IMR-90 (cell line): ENCODE data around the gene ANKFY1. TPM values are rescaled to one million over a fixed set of nuclear protein-coding genes. Genes with fewer than 3 reads are reported as not detected.

Experiments used
- ATAC-seq: fragments of 200-7000 bp; cut with Tn5 transposase; 2 replicates; pipeline ENCODE4 v1.9.1; 2020; ENCODE audit warnings: low read depth, mild to moderate bottlenecking, moderate library complexity
- BruUV-seq: library from RNA; stranded (reverse); fragments of 400-500 nt; replicated peaks from 2 replicates; lab custom pipeline; 2021; lab: Mats Ljungman, UMichigan
- CTCF ChIA-PET: fragments of 300-600 bp; formaldehyde crosslinking; extraction: SDS; loops from one replicate; lab custom pipeline; 2021; ENCODE audit warnings: antibody characterized with exemption; lab: Yijun Ruan, JAX
- POLR2A ChIA-PET: fragments of 300-600 bp; sonication (Branson Sonifier 250); formaldehyde crosslinking; loops from one replicate; lab custom pipeline; 2022; ENCODE audit warnings: antibody characterized with exemption; ENCODE audit not compliant: unreplicated experiment; lab: Charles Lee
- DNase-seq: peaks from one replicate; pipeline ENCODE4 v3.0.0; 2013
- H2AFZ ChIP-seq: replicated peaks from 2 replicates; pipeline ENCODE3; 2013; ENCODE audit warnings: low read length, mild to moderate bottlenecking; ENCODE audit not compliant: poor library complexity
- H2AK5ac ChIP-seq: 2 replicates; pipeline ENCODE4 v1.6.1; 2013; ENCODE audit warnings: low read depth, low read length, inconsistent platforms
- H2AK9ac ChIP-seq: replicated peaks from 2 replicates; pipeline ENCODE3; 2013; ENCODE audit warnings: mild to moderate bottlenecking, low read depth, low read length, moderate library complexity; ENCODE audit not compliant: poor library complexity
- H2BK120ac ChIP-seq: 2 replicates; pipeline ENCODE4 v1.6.1; 2013; ENCODE audit warnings: low read depth, low read length, inconsistent platforms
- H2BK15ac ChIP-seq: 3 replicates; pipeline ENCODE4 v1.6.1; 2013; ENCODE audit warnings: low read depth, low read length, inconsistent platforms
- H2BK20ac ChIP-seq: 2 replicates; pipeline ENCODE4 v1.6.1; 2013; ENCODE audit warnings: low read depth, mild to moderate bottlenecking, inconsistent platforms, low read length, moderate library complexity
- H2BK5ac ChIP-seq: 2 replicates; pipeline ENCODE4 v1.6.1; 2013; ENCODE audit warnings: mild to moderate bottlenecking, low read depth, low read length, inconsistent platforms; ENCODE audit not compliant: poor library complexity, severe bottlenecking
- H3K14ac ChIP-seq: replicated peaks from 2 replicates; pipeline ENCODE4 v1.6.1; 2013; ENCODE audit warnings: low read depth, low read length, inconsistent platforms
- H3K18ac ChIP-seq: 2 replicates; pipeline ENCODE4 v1.6.1; 2013; ENCODE audit warnings: low read depth, low read length, control low read depth
- H3K23ac ChIP-seq: 2 replicates; pipeline ENCODE4 v1.6.1; 2013; ENCODE audit warnings: low read depth, low read length, inconsistent platforms
- H3K27ac ChIP-seq: 2 replicates; pipeline ENCODE4 v1.5.1; 2013; ENCODE audit warnings: mild to moderate bottlenecking, control low read depth, low read length; ENCODE audit not compliant: insufficient read depth
- H3K27me3 ChIP-seq: 2 replicates; pipeline ENCODE4 v1.6.1; 2013; ENCODE audit warnings: low read length; ENCODE audit not compliant: control insufficient read depth, insufficient read depth
- H3K36me3 ChIP-seq: 2 replicates; pipeline ENCODE4 v1.6.1; 2013; ENCODE audit warnings: low read length, mixed read lengths; ENCODE audit not compliant: control insufficient read depth, insufficient read depth
- H3K4ac ChIP-seq: 2 replicates; pipeline ENCODE4 v1.6.1; 2013; ENCODE audit warnings: low read depth, low read length, inconsistent platforms
- H3K4me1 ChIP-seq: 2 replicates; pipeline ENCODE4 v1.6.1; 2013; ENCODE audit warnings: low read length, mixed read lengths; ENCODE audit not compliant: control insufficient read depth, insufficient read depth
- H3K4me2 ChIP-seq: 2 replicates; pipeline ENCODE4 v1.6.1; 2013; ENCODE audit warnings: low read depth, mild to moderate bottlenecking, control low read depth, low read length, moderate library complexity
- H3K4me3 ChIP-seq: 2 replicates; pipeline ENCODE4 v1.5.1; 2013; ENCODE audit warnings: low read depth, mild to moderate bottlenecking, control low read depth, low read length, moderate library complexity; ENCODE audit not compliant: insufficient read depth
- H3K56ac ChIP-seq: 2 replicates; pipeline ENCODE4 v1.6.1; 2013; ENCODE audit warnings: low read length, inconsistent platforms; ENCODE audit not compliant: insufficient read depth; ENCODE audit errors: extremely low read depth
- H3K79me1 ChIP-seq, 2 experiments: 2 replicates each; pipeline ENCODE4 v1.6.1; 2013; ENCODE audit warnings: low read length in 2 of 2, inconsistent platforms in 1 of 2, low read depth in 1 of 2
- H3K9ac ChIP-seq: 2 replicates; pipeline ENCODE4 v1.6.1; 2013; ENCODE audit warnings: low read depth, low read length, control low read depth
- H3K9me1 ChIP-seq: 2 replicates; pipeline ENCODE4 v1.6.1; 2013; ENCODE audit warnings: low read length, inconsistent platforms; ENCODE audit not compliant: insufficient read depth
- H3K9me3 ChIP-seq: 2 replicates; pipeline ENCODE4 v1.6.1; 2013; ENCODE audit warnings: low read length; ENCODE audit not compliant: control insufficient read depth, insufficient read depth
- H4K20me1 ChIP-seq: 2 replicates; pipeline ENCODE4 v1.6.1; 2013; ENCODE audit warnings: low read length, inconsistent platforms; ENCODE audit not compliant: insufficient read depth
- H4K5ac ChIP-seq: 2 replicates; pipeline ENCODE4 v1.6.1; 2013; ENCODE audit warnings: mild to moderate bottlenecking, low read depth, low read length, control low read depth
- H4K8ac ChIP-seq, 2 experiments: 2 replicates each; pipeline ENCODE4 v1.6.1; 2013; ENCODE audit warnings: low read depth in 2 of 2, low read length in 2 of 2, control low read depth in 1 of 2, inconsistent platforms in 1 of 2
- H4K91ac ChIP-seq: 2 replicates; pipeline ENCODE4 v1.6.1; 2013; ENCODE audit warnings: low read depth, low read length, inconsistent platforms; ENCODE audit not compliant: insufficient read depth
- BHLHE40 ChIP-seq: fragments of 150-350 bp; IDR thresholded peaks from 2 replicates; pipeline ENCODE4 v1.6.1; 2016; ENCODE audit warnings: mild to moderate bottlenecking, low read depth, low read length
- CEBPB ChIP-seq: IDR thresholded peaks from 2 replicates; pipeline ENCODE4 v1.6.1; 2012; ENCODE audit warnings: low read depth, low read length, improper control_type of control experiment
- CHD1 ChIP-seq: IDR thresholded peaks from 2 replicates; pipeline ENCODE4 v1.6.1; 2012; ENCODE audit warnings: low read depth, low read length, improper control_type of control experiment
- FOS ChIP-seq: fragments of 150-350 bp; IDR thresholded peaks from 2 replicates; pipeline ENCODE4 v1.6.1; 2016; ENCODE audit warnings: low read depth, low read length
- MAFK ChIP-seq: IDR thresholded peaks from 2 replicates; pipeline ENCODE4 v1.6.1; 2012; ENCODE audit warnings: low read depth, low read length, improper control_type of control experiment
- MAZ ChIP-seq: IDR thresholded peaks from 2 replicates; pipeline ENCODE4 v1.6.1; 2012; ENCODE audit warnings: low read depth, mild to moderate bottlenecking, low read length, improper control_type of control experiment, moderate library complexity, borderline replicate concordance
- MXI1 ChIP-seq: IDR thresholded peaks from 2 replicates; pipeline ENCODE4 v1.6.1; 2012; ENCODE audit warnings: low read depth, mild to moderate bottlenecking, low read length, moderate library complexity, borderline replicate concordance
- NFE2L2 ChIP-seq: fragments of 150-350 bp; IDR thresholded peaks from 2 replicates; pipeline ENCODE4 v1.6.1; 2016; ENCODE audit warnings: low read depth, mild to moderate bottlenecking, low read length
- POLR2A ChIP-seq: IDR thresholded peaks from 2 replicates; pipeline ENCODE4 v1.6.1; 2012; ENCODE audit warnings: mild to moderate bottlenecking, low read depth, low read length
- RAD21 ChIP-seq: IDR thresholded peaks from 2 replicates; pipeline ENCODE4 v1.6.1; 2012; ENCODE audit warnings: low read length, improper control_type of control experiment
- RCOR1 ChIP-seq: IDR thresholded peaks from 2 replicates; pipeline ENCODE4 v1.6.1; 2012; ENCODE audit warnings: mild to moderate bottlenecking, low read length, improper control_type of control experiment; ENCODE audit not compliant: insufficient replicate concordance
- RFX5 ChIP-seq: IDR thresholded peaks from 2 replicates; pipeline ENCODE4 v1.8.0; 2012; ENCODE audit warnings: low read depth, mild to moderate bottlenecking, low read length, moderate library complexity
- SMC3 ChIP-seq: fragments of 150-350 bp; IDR thresholded peaks from 2 replicates; pipeline ENCODE4 v1.6.1; 2016; ENCODE audit warnings: low read depth, mild to moderate bottlenecking, antibody characterized with exemption, low read length, moderate library complexity
- WGBS, 2 experiments: methylation state at CpG; one replicate each; pipeline versions ENCODE4 v1.1.5 to v1.1.7; 2013; ENCODE audit warnings: missing lambda C conversion rate in 2 of 2; ENCODE audit not compliant: insufficient read length in 1 of 2; ENCODE audit errors: extremely low coverage in 2 of 2; 5-methylcytosine and 5-hydroxymethylcytosine counted together
- dilution Hi-C: fragments of 300-500 bp; cut with HindIII; formaldehyde crosslinking; loops from one replicate; pipeline ENCODE4 v1.14.3; 2018; ENCODE audit warnings: low sequenced_read_pairs; ENCODE audit not compliant: unreplicated experiment
- in situ Hi-C: fragments of 300-500 bp; cut with MboI; formaldehyde crosslinking; loops from 3 replicates; pipeline ENCODE4 v1.14.3; 2019; ENCODE audit warnings: low sequenced_read_pairs, inconsistent platforms, mixed read lengths
- intact Hi-C: fragments of 100-400 bp; cut with micrococcal nuclease; formaldehyde crosslinking; loops from 2 replicates; pipeline ENCODE4 v1.10.0; 2022
- polyA plus RNA-seq, 3 experiments: library from polyadenylated mRNA; depleted of rRNA; stranded (reverse); fragments of >200 nt; gene quantifications; 2 replicates each; pipeline ENCODE4 v1.2.3, GENCODE V29; 2012; ENCODE audit warnings: low replicate concordance in 1 of 3
- total RNA-seq: library from RNA; depleted of rRNA; stranded (reverse); fragments of >200 nt; gene quantifications from 2 replicates; pipeline ENCODE4 v1.2.3, GENCODE V29; 2012
- TF ChIP-seq, protein P1 (sequence below): fragments of 150-350 bp; IDR thresholded peaks from 2 replicates; pipeline ENCODE4 v1.6.1; 2017; ENCODE audit warnings: mild to moderate bottlenecking, antibody characterized with exemption, low read length, low read depth
- TF ChIP-seq, protein P2 (sequence below): fragments of 150-350 bp; IDR thresholded peaks from 2 replicates; pipeline ENCODE4 v1.6.1; 2016; ENCODE audit warnings: low read depth, mild to moderate bottlenecking, low read length, moderate library complexity, borderline replicate concordance

ANKFY1 gene
- total and polyA plus RNA-seq, 2 of the 4 experiments (the other 2 are of a cell fraction) = 32.3 to 48.9 TPM

DNA sequence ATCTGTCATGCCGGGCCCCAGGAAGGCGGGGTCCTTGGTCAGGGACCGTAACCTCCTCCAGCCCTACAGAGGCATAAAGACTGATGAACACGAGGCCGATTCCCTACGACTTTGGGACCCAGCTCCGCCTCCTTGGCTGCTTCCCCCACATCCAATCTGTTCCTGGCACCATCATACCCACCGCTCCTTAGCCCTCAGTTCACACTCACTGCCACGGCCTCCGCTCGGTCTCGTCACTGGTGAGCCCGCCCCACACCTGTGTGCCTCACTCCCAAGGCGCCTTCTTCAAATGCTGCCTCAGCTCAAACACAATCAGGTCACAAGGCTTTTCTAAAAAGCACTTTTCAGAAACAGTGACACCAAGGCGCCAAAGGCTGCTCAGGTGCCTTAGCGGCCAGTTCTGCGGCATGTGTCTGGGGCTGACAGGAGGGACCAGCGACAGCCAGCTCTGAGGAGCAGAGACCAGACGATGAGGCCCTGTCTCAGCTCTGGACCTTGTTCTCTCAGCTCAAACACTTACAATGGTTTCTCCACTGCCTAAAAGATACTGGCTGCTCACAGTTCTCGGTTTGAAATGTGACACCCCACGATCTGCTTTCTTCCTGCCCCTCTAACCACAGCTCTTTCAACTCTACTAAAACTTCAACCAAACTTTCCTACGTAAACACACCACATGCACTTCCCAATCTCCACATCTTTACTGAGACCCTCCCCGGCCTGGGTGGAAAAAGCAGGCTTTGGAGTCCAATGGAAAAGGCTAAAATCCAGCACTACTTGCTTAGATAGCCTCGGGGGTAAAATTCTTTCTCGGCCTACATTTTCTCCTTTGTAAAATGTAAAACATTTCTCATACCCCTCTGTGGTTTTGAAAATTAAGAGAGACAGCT, 87.6 kb downstream of the ANKFY1 start (continued):
- TF ChIP-seq NFE2L2 = no peak

DNA sequence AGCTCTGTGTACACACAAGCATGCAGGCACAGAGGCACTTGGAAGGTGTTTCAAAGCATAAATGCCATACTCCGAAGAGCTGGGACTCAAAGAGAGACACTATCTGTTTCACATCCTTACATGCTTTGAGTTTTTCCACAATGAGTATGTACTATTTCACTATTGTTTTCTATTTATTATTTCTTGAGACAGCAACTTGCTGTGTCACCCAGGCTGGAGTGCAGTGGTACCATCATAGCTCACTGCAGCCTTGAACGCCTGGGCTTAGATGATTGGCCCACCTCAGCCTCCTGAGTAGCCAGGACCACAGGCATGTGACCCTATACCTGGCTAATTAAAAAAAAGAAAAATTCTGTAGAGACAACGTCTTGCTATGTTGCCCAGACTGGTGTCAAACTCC, 89.2 kb downstream of the ANKFY1 start:
- no peak overlapping the region for H2BK5ac ChIP-seq
- H3K4ac ChIP-seq = no peak overlapping the region
- no peak overlapping the region for H3K9ac ChIP-seq
- 88% methylated on average over 1 of the region's 3 CpGs; no CpG with 5 or more reads in 1 of the 2 experiments for WGBS, 2 experiments
- no TSS peak for BruUV-seq
- DNase-seq = no peak
- H3K27me3 ChIP-seq = no peaks in the 10 kb centered on the region
- no peak overlapping the region for H4K91ac ChIP-seq
- H2AFZ ChIP-seq = no peak overlapping the region
- H3K56ac ChIP-seq = no peak overlapping the region
- in situ Hi-C loops = no loop called here
- H2BK120ac ChIP-seq = no peak overlapping the region
- ChIA-PET POLR2A (no interaction called here), CTCF (no interaction called here)
- no peak overlapping the region for H3K14ac ChIP-seq
- H2AK9ac ChIP-seq = no peak overlapping the region
- no peak overlapping the region for H3K4me2 ChIP-seq
- peaks cover 22 to 23% of the 10 kb centered on the region in 2 experiments; a peak in 2 of 4 replicates for H3K79me1 ChIP-seq
- peaks cover 79% of the 10 kb centered on the region for H3K36me3 ChIP-seq
- no peak overlapping the region for H3K18ac ChIP-seq
- H3K9me1 ChIP-seq = peaks cover 8% of the 10 kb centered on the region; the same call in 1 of the 2 replicates
- no peak overlapping the region for H3K23ac ChIP-seq
- H4K8ac ChIP-seq = no peak overlapping the region
- no peak for ATAC-seq
- H2AK5ac ChIP-seq = no peak overlapping the region
- no peaks in the 10 kb centered on the region for H4K20me1 ChIP-seq
- no peak overlapping the region for H2BK15ac ChIP-seq
- no peak overlapping the region for H4K5ac ChIP-seq
- no peak overlapping the region for H2BK20ac ChIP-seq
- no peak overlapping the region for H3K27ac ChIP-seq
- H3K4me3 ChIP-seq = no peak overlapping the region
- dilution Hi-C loops = no loop called here
- intact Hi-C loops = no loop called here
- H3K4me1 ChIP-seq = no peaks in the 10 kb centered on the region
- no peaks in the 10 kb centered on the region for H3K9me3 ChIP-seq
- TF ChIP-seq MAFK = no peak
- no peak for TF ChIP-seq NFE2L2
- TF ChIP-seq POLR2A = no peak
- TF ChIP-seq, protein P1, sequence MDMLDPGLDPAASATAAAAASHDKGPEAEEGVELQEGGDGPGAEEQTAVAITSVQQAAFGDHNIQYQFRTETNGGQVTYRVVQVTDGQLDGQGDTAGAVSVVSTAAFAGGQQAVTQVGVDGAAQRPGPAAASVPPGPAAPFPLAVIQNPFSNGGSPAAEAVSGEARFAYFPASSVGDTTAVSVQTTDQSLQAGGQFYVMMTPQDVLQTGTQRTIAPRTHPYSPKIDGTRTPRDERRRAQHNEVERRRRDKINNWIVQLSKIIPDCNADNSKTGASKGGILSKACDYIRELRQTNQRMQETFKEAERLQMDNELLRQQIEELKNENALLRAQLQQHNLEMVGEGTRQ = no peak
- no peak for TF ChIP-seq MAZ
- no peak for TF ChIP-seq CEBPB
- no peak for TF ChIP-seq BHLHE40
- TF ChIP-seq CHD1 = no peak
- TF ChIP-seq RAD21 = no peak
- TF ChIP-seq MXI1 = no peak
- TF ChIP-seq FOS = no peak
- no peak for TF ChIP-seq RCOR1
- TF ChIP-seq RFX5 = no peak
- no peak for TF ChIP-seq SMC3
- TF ChIP-seq, protein P2, sequence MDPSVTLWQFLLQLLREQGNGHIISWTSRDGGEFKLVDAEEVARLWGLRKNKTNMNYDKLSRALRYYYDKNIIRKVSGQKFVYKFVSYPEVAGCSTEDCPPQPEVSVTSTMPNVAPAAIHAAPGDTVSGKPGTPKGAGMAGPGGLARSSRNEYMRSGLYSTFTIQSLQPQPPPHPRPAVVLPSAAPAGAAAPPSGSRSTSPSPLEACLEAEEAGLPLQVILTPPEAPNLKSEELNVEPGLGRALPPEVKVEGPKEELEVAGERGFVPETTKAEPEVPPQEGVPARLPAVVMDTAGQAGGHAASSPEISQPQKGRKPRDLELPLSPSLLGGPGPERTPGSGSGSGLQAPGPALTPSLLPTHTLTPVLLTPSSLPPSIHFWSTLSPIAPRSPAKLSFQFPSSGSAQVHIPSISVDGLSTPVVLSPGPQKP = no peak
